Measurements from ENCODE around the gene EHF.
A peak's percentile ranks its signal among the peaks of the same experiment; 100 is the strongest.

Gene EHF

GRCh38 chr11:34629711-34630110, 8.8 kb downstream of the EHF start:
- DNase-seq (ENCODE audit: low read depth) = no peak
- TF ChIP-seq CTCF (IDR thresholded peaks at IDR 0.05; ENCODE audit: low read length, missing control alignments) = no peak
- no peak overlapping the region for H3K4me3 ChIP-seq (replicated peaks; ENCODE audit: low read depth, low read length)

GRCh38 chr11:34630544-34630943, 9.7 kb downstream of the EHF start:
- DNase-seq (ENCODE audit: low read depth) = no peak
- TF ChIP-seq CTCF (IDR thresholded peaks at IDR 0.05; ENCODE audit: low read length, missing control alignments) = no peak
- H3K4me3 ChIP-seq (replicated peaks; ENCODE audit: low read depth, low read length) = no peak overlapping the region

GRCh38 chr11:34631297-34631696, 10.4 kb downstream of the EHF start:
- no peak overlapping the region for H3K4me3 ChIP-seq (replicated peaks; ENCODE audit: low read depth, low read length)
- TF ChIP-seq CTCF (IDR thresholded peaks at IDR 0.05; ENCODE audit: low read length, missing control alignments) = no peak
- DNase-seq (ENCODE audit: low read depth) = no peak

GRCh38 chr11:34631737-34632104, 10.8 kb downstream of the EHF start:
- no peak for TF ChIP-seq CTCF (IDR thresholded peaks at IDR 0.05; ENCODE audit: low read length, missing control alignments)
- DNase-seq (ENCODE audit: low read depth) = no peak
- no peak overlapping the region for H3K4me3 ChIP-seq (replicated peaks; ENCODE audit: low read depth, low read length)

- no peak for TF ChIP-seq CTCF (IDR thresholded peaks at IDR 0.05; ENCODE audit: low read length, missing control alignments)
- no peak overlapping the region for H3K4me3 ChIP-seq (replicated peaks; ENCODE audit: low read depth, low read length)
These were observed 11.4 kb downstream of the EHF start for GRCh38 chr11:34632105-34632791.

GRCh38 chr11:34633640-34633989, 12.7 kb downstream of the EHF start:
- no peak for DNase-seq (ENCODE audit: low read depth)
- TF ChIP-seq CTCF (IDR thresholded peaks at IDR 0.05; ENCODE audit: low read length, missing control alignments) = no peak
- no peak overlapping the region for H3K4me3 ChIP-seq (replicated peaks; ENCODE audit: low read depth, low read length)

More at GRCh38 chr11:34632105-34632791, 11.4 kb downstream of the EHF start:
- no peak for DNase-seq (ENCODE audit: low read depth)

GRCh38 chr11:34633990-34634693, 13.2 kb downstream of the EHF start:
- TF ChIP-seq CTCF (IDR thresholded peaks at IDR 0.05; ENCODE audit: low read length, missing control alignments) = no peak
- peak; percentile 57 for DNase-seq (ENCODE audit: low read depth)
- H3K4me3 ChIP-seq (replicated peaks; ENCODE audit: low read depth, low read length) = no peak overlapping the region

Measured in fibroblast of pulmonary artery (primary cell).